ENCODE data around the gene CADM4. TPM values are rescaled to one million over a fixed set of nuclear protein-coding genes. Genes with fewer than 3 reads are reported as not detected.
"Not testable (repeated sequence)": the region's sequence is repeated elsewhere in the genome, so short reads cannot be mapped to it uniquely, and the experiment has no call there.

Gene CADM4
- total RNA-seq, 1 experiment from 2014 or later, result 4.0 TPM

GRCh38 chr19:43607238-43608205 lies 32.1 kb downstream of the CADM4 start:
- no peak for DNase-seq (ENCODE audit: low read depth)

- no peak for DNase-seq (ENCODE audit: low read depth)
Observed at GRCh38 chr19:43606569-43607229, 33.0 kb downstream of the CADM4 start.

DNA sequence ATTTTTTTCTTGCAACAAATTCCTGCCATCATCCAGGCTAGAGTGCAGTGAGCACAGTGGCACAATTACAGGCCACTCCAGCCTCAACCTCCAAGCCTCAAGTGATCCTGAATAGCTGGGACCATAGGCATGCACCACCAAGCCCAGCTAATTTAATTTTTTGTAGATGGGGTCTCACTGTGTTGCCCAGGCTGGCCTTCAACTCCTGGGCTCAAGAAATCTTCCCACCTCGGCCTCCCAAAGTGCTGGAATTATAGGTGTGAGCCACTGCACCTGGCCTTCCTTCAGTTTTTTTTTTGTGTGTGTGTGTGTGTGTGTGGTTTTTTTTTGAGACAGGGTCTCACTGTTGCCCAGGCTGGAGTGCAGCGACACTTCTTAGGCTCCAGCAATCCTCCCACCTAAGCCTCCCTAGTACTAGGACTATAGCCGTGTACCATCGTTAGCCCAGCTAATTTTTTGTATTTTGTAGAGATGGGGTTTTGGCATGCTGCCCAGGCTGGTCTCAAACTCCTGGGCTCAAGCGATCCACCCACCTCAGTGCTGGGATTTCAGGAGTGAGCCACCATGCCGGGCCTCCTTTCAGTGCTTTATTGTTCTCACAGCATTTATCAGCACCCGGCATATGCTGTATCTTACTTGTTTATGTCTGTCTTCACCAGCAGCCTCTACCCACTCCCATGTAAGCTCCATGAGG lies 33.6 kb downstream of the CADM4 start:
- DNase-seq (ENCODE audit: low read depth), result no peak

- DNase-seq (ENCODE audit: low read depth), result not testable (repeated sequence)
Observed at GRCh38 chr19:43600326-43600725, 39.3 kb downstream of the CADM4 start.

GRCh38 chr19:43599635-43600295 lies 39.9 kb downstream of the CADM4 start:
- DNase-seq (ENCODE audit: low read depth), result no peak

GRCh38 chr19:43598445-43599240 lies 41.0 kb downstream of the CADM4 start:
- DNase-seq (ENCODE audit: low read depth), result no peak

DNA sequence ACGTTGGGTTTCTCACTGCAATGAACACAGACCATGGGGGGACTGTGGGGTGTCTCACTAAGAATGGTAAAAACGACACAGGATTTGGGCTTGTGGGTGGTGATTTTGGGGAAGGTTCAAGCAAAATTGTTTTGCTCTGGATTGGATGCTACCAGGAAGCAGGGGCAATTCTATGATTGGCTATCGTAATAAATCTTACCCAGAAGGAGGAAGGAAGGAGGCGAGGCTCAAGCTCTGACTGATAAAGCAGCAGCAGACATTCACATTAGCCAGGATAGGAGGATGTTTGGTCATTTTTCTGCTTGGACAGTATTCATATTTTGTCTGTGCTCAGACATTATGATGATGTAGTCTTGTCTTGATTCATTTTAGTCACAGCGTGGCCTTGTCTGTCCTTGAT lies 41.8 kb downstream of the CADM4 start:
- no peak for DNase-seq (ENCODE audit: low read depth)

DNA sequence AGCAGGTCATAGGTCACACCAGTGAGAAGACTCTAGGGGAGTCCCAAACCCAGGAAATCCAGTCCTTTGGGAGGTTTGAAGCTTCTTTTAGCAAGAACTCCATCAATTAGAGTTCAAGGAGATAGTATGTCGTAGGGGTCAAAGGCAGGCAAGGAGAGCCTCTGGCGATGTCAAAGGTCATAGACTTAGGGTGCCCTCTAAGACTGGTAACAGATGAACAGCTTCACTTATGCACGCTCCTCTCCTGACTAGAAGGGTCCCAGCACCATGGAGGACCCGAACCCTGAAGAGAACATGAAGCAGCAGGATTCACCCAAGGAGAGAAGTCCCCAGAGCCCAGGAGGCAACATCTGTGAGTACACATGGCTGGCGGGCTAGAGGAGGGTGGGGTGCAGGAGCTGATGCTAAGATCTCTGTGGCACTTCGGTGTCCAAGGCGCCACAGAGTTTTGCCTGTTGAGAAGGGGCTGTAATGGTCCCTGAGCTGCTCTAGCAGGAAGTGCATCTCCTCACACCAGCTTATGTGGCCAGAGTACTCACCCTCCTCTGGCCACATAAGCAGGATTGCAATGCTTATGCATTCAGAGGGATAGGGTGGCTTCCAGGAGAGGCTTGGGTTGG lies 42.7 kb downstream of the CADM4 start:
- peak; percentile 15 for DNase-seq (ENCODE audit: low read depth)

GRCh38 chr19:43595999-43596841 lies 43.4 kb downstream of the CADM4 start, which contains the start of the genes IRGQ and ZNF576:
IRGQ (minus strand) TSS chr19:43596134; CDS start chr19:43595338, 796 bp downstream.
ZNF576 (plus strand) TSS chr19:43596595; CDS start chr19:43597109, 514 bp downstream.
- peak; percentile 99 for DNase-seq (ENCODE audit: low read depth)

DNA sequence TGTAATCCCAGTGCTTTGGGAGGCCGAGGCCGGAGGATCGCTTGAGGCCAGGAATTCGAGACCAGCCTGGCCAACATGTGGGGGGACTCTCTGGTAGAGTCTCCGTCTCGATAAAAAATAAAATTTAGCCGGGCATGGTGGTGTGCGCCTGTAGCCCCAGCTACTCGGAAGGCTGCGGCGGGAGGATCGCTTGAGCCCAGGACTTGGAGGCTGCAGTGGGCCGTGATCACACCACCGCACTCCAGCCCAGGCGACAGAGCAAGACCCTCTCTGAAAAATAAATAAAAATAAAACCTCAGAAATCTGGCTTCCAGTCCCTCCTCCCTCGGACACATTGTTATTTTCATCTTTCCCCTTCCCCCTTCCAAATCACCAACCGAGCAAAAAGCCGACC lies 44.0 kb downstream of the CADM4 start:
- no peak for DNase-seq (ENCODE audit: low read depth)

- DNase-seq (ENCODE audit: low read depth), result peak; percentile 68
Observed at GRCh38 chr19:43594710-43595604, 44.7 kb downstream of the CADM4 start.

DNA sequence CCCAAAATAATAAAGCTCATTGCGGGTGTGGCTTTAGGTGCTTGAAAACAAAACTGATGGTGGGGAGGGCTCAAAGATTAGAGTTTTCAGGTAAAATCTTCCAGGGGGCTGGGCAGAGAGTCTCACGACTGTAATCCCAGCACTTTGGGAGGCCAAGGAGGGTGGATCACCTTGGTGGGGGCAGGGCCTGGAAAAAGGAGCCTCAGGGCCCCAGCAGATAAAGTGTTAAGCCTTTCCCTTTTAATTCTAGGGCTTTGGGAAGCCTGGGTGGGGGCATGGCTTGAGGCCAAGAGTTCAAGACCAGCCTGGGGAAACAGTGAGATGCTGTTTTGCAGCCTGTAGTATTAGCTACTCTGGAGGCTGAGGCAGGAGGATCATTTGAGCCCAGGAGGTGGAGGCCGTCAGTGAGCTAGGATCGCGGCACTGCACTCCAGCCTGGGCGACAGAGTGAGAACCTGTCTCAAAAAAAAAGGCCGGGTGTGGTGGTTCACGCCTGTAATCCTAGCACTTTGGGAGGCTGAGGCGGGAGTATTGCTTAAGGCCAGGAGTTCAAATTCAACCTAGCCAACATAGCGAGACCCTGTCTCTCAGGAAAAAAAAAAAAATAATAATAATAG lies 45.5 kb downstream of the CADM4 start:
- DNase-seq (ENCODE audit: low read depth), result no peak

GRCh38 chr19:43592800-43593350 lies 46.8 kb downstream of the CADM4 start:
- no peak for DNase-seq (ENCODE audit: low read depth)

- no peak for DNase-seq (ENCODE audit: low read depth)
Observed at GRCh38 chr19:43591904-43592772, 47.5 kb downstream of the CADM4 start.

DNA sequence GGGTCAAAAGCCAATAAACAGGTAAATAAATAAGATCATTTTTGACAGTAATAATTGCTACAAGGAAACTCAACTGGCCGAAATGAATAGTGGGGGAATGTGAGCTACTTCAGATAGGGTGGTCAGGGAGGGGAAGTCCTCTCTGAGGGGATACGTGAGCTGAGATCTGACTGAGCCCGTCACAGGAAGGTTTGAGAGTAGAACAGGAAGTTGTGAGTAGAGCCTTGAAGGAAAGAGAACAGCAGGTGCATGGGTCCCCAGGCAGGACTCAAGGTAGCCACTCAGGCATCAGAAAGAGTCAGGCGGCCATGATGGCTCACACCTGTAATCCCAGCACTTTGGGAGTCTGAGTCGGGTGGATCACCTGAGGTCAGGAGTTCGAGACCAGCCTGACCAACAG lies 50.0 kb downstream of the CADM4 start:
- DNase-seq (ENCODE audit: low read depth), result no peak

DNA sequence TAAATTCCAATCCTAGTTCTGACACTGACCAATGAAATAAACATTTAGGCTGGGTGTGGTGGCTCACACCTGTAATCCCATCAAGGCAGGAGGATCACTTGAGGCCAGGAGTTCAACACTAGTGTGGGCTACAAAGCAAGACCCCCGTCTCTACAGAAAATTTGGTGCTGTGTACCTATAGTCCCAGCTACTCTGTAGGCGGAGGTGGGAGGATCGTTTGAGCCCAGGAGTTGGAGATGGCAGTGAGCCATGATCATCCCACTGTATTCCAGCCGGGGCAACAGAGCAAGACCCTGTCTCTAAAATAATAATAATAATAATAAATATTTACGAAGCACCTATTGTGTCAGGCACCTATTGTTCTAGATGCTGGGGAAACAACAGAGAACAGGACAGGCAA lies 50.4 kb downstream of the CADM4 start:
- no peak for DNase-seq (ENCODE audit: low read depth)

GRCh38 chr19:43587029-43587428 lies 52.6 kb downstream of the CADM4 start:
- DNase-seq (ENCODE audit: low read depth), result not testable (repeated sequence)
